Heart left ventricle (tissue), 13 donors: ENCODE results near the gene TTLL10.

ENCODE experiments used
- CTCF ChIP-seq, 12 donors: fragments of 200-600 bp; sonication (generic) in 4 of 12; IDR thresholded peaks; one replicate each; pipeline versions ENCODE4 v1.5.0 to v1.8.0; 2018 to 2022; ENCODE audit warnings: antibody characterized with exemption in 12 of 12, mild to moderate bottlenecking in 5 of 12
- POLR2A ChIP-seq, 2 donors: fragments of 450-650 bp; IDR thresholded peaks; one replicate each; pipeline ENCODE4 v1.6.1; 2017; ENCODE audit warnings: antibody characterized with exemption in 2 of 2, mild to moderate bottlenecking in 2 of 2, moderate library complexity in 2 of 2
- donor health status: ischemic (EF 13 %, LVEDD 7.1; RV severe dilation, severe dysfunction).
- donor health status: DM: no; HTN: yes; CAD: no.
- donor health status: DM: no; HTN: no; CAD: no.
- donor health status: ischemic (EF 25% LVEDD 6.9; RV normal size, moderate dysfunction).
- donor health status: ischemic (EF 25% LVEDD 5.7; RV mildly dilated, moderate dysfunction).
- donor health status: ischemic (EF 35%, LVEDD 5.7; RV mildly dilated, moderate dysfunction).
- donor health status: nonischemic (EF 11% LVEDD 7.7; RV severe dilation, severe dysfunction).
- donor health status: DM: yes; HTN: yes; CAD: no.
- donor health status: PGD.
- donor health status: ischemic (EF 29% LVEDD 5.4; RV normal size, mild dysfunction).
- donor health status: nonischemic (EF 23%, LVEDD 6.1; RV moderate dilation, normal function).

- TF ChIP-seq CTCF (IDR thresholded peaks at IDR 0.05) (no peak), POLR2A (IDR thresholded peaks at IDR 0.05) (no peak)
Observed at GRCh38 chr1:1141244-1141910, 32.3 kb upstream of the TTLL10 start.
